HepG2 (cell line): ENCODE results near the gene PROS1. TPM values are rescaled to one million over a fixed set of nuclear protein-coding genes. Genes with fewer than 3 reads are reported as not detected.

ENCODE experiments used
- ATAC-seq: fragments of 200-7000 bp; cut with Tn5 transposase; 3 replicates; pipeline ENCODE4 v1.9.1; 2020; ENCODE audit warnings: mild to moderate bottlenecking, moderate library complexity
- BruUV-seq: library from RNA; stranded (reverse); fragments of 400-500 nt; replicated peaks from 2 replicates; lab custom pipeline; 2021; lab: Mats Ljungman, UMichigan
- CTCF ChIA-PET: fragments of 300-600 bp; formaldehyde crosslinking; extraction: SDS; loops from one replicate; lab custom pipeline; 2021; ENCODE audit warnings: low total read pairs, inconsistent platforms, low intra/inter-chr PET ratio; lab: Yijun Ruan, JAX
- POLR2A ChIA-PET: fragments of 350-600 bp; sonication (Branson Sonifier 250); formaldehyde crosslinking; loops from one replicate; lab custom pipeline; 2020; ENCODE audit warnings: antibody characterized with exemption, inconsistent platforms; lab: Yijun Ruan, JAX
- DNase-seq: peaks from one replicate; pipeline ENCODE4 v3.0.0-alpha.2; 2015; ENCODE audit warnings: low spot score
- FAIRE-seq: peaks from 3 replicates; lab custom pipeline; 2011; peaks lifted over from hg19 to GRCh38; lab: Jason Lieb, UNC
- H2AFZ ChIP-seq: one replicate; pipeline ENCODE4 v1.6.1; 2011; ENCODE audit warnings: low read length, inconsistent platforms
- H3K27ac ChIP-seq: fragments of 300-600 bp; 3 replicates; pipeline ENCODE4 v1.8.0; 2011; ENCODE audit warnings: mixed run types, mild to moderate bottlenecking, mixed read lengths, low read length, inconsistent platforms; ENCODE audit not compliant: insufficient read depth; ENCODE audit errors: extremely low read length
- H3K27me3 ChIP-seq, 2 experiments: fragments of 200-600 bp in 1 of 2; 2 replicates in 1 of 2; 3 replicates in 1 of 2; pipeline versions ENCODE4 v1.6.0 to v1.8.0; 2011; ENCODE audit warnings: low read length in 2 of 2, mild to moderate bottlenecking in 2 of 2, moderate library complexity in 2 of 2, inconsistent platforms in 1 of 2; ENCODE audit not compliant: insufficient read depth in 2 of 2, control insufficient read depth in 1 of 2
- H3K36me3 ChIP-seq, 2 experiments: fragments of 200-600 bp in 1 of 2; replicated peaks in 1 of 2; 2 replicates in 1 of 2; 3 replicates in 1 of 2; pipeline versions ENCODE4 v1.5.1 to v1.8.0; 2011; ENCODE audit warnings: low read length in 2 of 2, inconsistent platforms in 1 of 2; ENCODE audit not compliant: insufficient read depth in 2 of 2, control insufficient read depth in 1 of 2
- H3K4me1 ChIP-seq: 2 replicates; pipeline ENCODE4 v1.5.1; 2012; ENCODE audit warnings: low read length, inconsistent platforms; ENCODE audit not compliant: insufficient read depth
- H3K4me2 ChIP-seq: 2 replicates; pipeline ENCODE4 v1.6.0; 2011; ENCODE audit warnings: low read depth, low read length, inconsistent platforms
- H3K4me3 ChIP-seq, 3 experiments: fragments of 200-600 bp in 1 of 3; sonication (generic), shearing (Covaris generic) in 1 of 3; replicated peaks in 1 of 3; 2 replicates each; pipeline ENCODE4 v1.5.1; 2011 to 2016; ENCODE audit warnings: low read length in 3 of 3, inconsistent platforms in 2 of 3, low read depth in 2 of 3, mild to moderate bottlenecking in 2 of 3, control low read depth in 1 of 3, mixed read lengths in 1 of 3; ENCODE audit not compliant: insufficient read depth in 1 of 3
- H3K79me2 ChIP-seq: one replicate; pipeline ENCODE4 v1.6.1; 2011; ENCODE audit warnings: low read length, inconsistent platforms; ENCODE audit not compliant: insufficient read depth
- H3K9ac ChIP-seq: 2 replicates; pipeline ENCODE4 v1.6.0; 2011; ENCODE audit warnings: mild to moderate bottlenecking, low read depth, low read length, inconsistent platforms; ENCODE audit not compliant: insufficient read depth
- H3K9me3 ChIP-seq: 2 replicates; pipeline ENCODE4 v1.5.1; 2012; ENCODE audit warnings: mild to moderate bottlenecking, low read length
- H4K20me1 ChIP-seq: 2 replicates; pipeline ENCODE4 v1.6.0; 2011; ENCODE audit warnings: inconsistent platforms, mild to moderate bottlenecking, low read length, moderate library complexity; ENCODE audit not compliant: insufficient read depth
- ATF6 ChIP-seq: sonication (generic); formaldehyde crosslinking; conservative IDR thresholded peaks from 2 replicates; pipeline ENCODE4 v1.4.0; 2020; ENCODE audit warnings: missing genetic modification reagents
- CBX2 ChIP-seq, 2 experiments: fragments of 200-600 bp in 1 of 2; sonication (generic); formaldehyde crosslinking in 1 of 2; IDR thresholded peaks; 2 replicates each; pipeline versions ENCODE4 v1.7.0 to v1.8.1; 2018 to 2022; ENCODE audit warnings: low read depth in 2 of 2, low read length in 1 of 2, mild to moderate bottlenecking in 1 of 2, missing genetic modification reagents in 1 of 2
- EED ChIP-seq: sonication (generic); formaldehyde crosslinking; IDR thresholded peaks from 2 replicates; pipeline ENCODE4 v1.5.0; 2020; ENCODE audit warnings: mild to moderate bottlenecking, missing genetic modification reagents
- JUN ChIP-seq: sonication (generic); formaldehyde crosslinking; IDR thresholded peaks from 2 replicates; pipeline ENCODE4 v1.4.0; 2020; ENCODE audit warnings: mild to moderate bottlenecking, missing genetic modification reagents
- ZNF142 ChIP-seq: sonication (generic); formaldehyde crosslinking; IDR thresholded peaks from 2 replicates; pipeline ENCODE4 v1.4.0; 2020; ENCODE audit warnings: missing genetic modification reagents
- ZNF264 ChIP-seq: sonication (generic); formaldehyde crosslinking; IDR thresholded peaks from 2 replicates; pipeline ENCODE4 v1.4.0; 2020; ENCODE audit warnings: missing genetic modification reagents
- ZNF3 ChIP-seq: IDR thresholded peaks from 2 replicates; pipeline ENCODE4 v1.7.0; 2017; ENCODE audit warnings: inconsistent platforms
- ZNF552 ChIP-seq: sonication (generic); formaldehyde crosslinking; IDR thresholded peaks from 2 replicates; pipeline ENCODE4 v1.9.0; 2022; ENCODE audit warnings: missing genetic modification reagents, mild to moderate bottlenecking, borderline replicate concordance
- ZNF572 ChIP-seq: sonication (generic); formaldehyde crosslinking; IDR thresholded peaks from 2 replicates; pipeline ENCODE4 v1.5.1; 2020; ENCODE audit warnings: mild to moderate bottlenecking, missing genetic modification reagents
- WGBS: methylation state at CpG from one replicate; pipeline ENCODE4 v1.1.6; 2017; ENCODE audit warnings: low lambda C conversion rate; 5-methylcytosine and 5-hydroxymethylcytosine counted together
- in situ Hi-C: cut with HindIII; loops from 2 replicates; pipeline ENCODE4 v1.10.0; 2017; ENCODE audit warnings: low pct_unique_long_range_greater_than_20kb; ENCODE audit not compliant: extremely low pct_ligation_motif_present
- intact Hi-C: fragments of 100-400 bp; cut with micrococcal nuclease; formaldehyde crosslinking; loops from one replicate; pipeline ENCODE4 v1.10.0; 2022; ENCODE audit not compliant: unreplicated experiment
- polyA plus RNA-seq, 8 experiments: library from polyadenylated mRNA; depleted of rRNA in 3 of 8; stranded (reverse) in 7 of 8; unstranded in 1 of 8; fragments of >200 nt; fragmentation: Illumina TruSeq in 4 of 8; extraction: Trizol in 4 of 8; gene quantifications; 2 replicates each; pipeline versions ENCODE4 v1.2.1 to v1.2.3, GENCODE V29; 2011 to 2016; ENCODE audit warnings: low read depth in 4 of 8, missing spikeins in 1 of 8, mixed read lengths in 1 of 8; ENCODE audit not compliant: insufficient read depth in 1 of 8
- total RNA-seq, 5 experiments: library from RNA; depleted of rRNA; stranded (reverse); fragments of >200 nt; fragmentation: Illumina TruSeq; extraction: Trizol; gene quantifications; 2 replicates each; pipeline ENCODE4 v1.2.3, GENCODE V29; 2016; ENCODE audit warnings: low read depth in 1 of 5
- TF ChIP-seq, protein P1 (sequence below): sonication (generic); formaldehyde crosslinking; IDR thresholded peaks from 2 replicates; pipeline ENCODE4 v1.5.1; 2020; ENCODE audit warnings: missing genetic modification reagents, mild to moderate bottlenecking, borderline replicate concordance

Gene PROS1
- total and polyA plus RNA-seq, 2 of the 13 experiments (the other 11 are each of a cell fraction or from before 2014, with no cell fraction given), result 63.8 to 76.8 TPM

DNA sequence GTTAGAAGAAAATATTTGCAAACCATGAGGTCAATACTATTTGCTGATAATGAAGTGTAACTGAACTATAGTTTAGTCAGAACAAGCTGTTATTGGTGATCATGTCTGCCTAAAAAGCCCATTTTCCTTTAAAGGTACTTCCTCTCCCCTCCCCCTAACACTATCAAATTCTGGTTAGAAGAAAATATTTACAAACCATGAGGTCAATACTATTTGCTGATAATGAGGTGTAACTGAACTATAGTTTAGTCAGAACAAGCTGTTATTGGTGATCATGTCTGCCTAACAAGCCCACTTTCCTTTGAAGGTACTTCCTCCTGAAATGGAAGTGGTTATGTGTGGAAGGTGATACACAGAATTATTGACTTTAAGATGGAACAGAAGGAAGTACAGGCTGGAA is 46.9 kb downstream of the PROS1 start:
- no peak for TF ChIP-seq ZNF264 (CRISPR knock-in tag)
- TF ChIP-seq ZNF3 (CRISPR knock-in tag), result no peak
- TF ChIP-seq EED (CRISPR knock-in tag), result no peak
- TF ChIP-seq ZNF572 (CRISPR knock-in tag), result no peak
- no peak for TF ChIP-seq ZNF552 (CRISPR knock-in tag)
- ChIA-PET POLR2A (no interaction called here), CTCF (no interaction called here)
- no TSS peak for BruUV-seq
- no peak for FAIRE-seq
- H3K4me2 ChIP-seq, result no peak overlapping the region
- no peaks in the 10 kb centered on the region for H3K9me3 ChIP-seq
- intact Hi-C loops, result no loop called here
- no peak overlapping the region for H3K27ac ChIP-seq
- no peaks in the 10 kb centered on the region for H3K79me2 ChIP-seq
- no peak for DNase-seq
- H3K27me3 ChIP-seq, result no peaks in the 10 kb centered on the region
- ATAC-seq, result no peak
- no peak overlapping the region for H3K4me3 ChIP-seq
- no peak overlapping the region for H3K9ac ChIP-seq
- H3K4me1 ChIP-seq, result no peaks in the 10 kb centered on the region
- H4K20me1 ChIP-seq, result no peaks in the 10 kb centered on the region
- in situ Hi-C loops, result no loop called here
- peaks cover 0 to 5% of the 10 kb centered on the region in 2 experiments; a peak in 1 of 5 replicates for H3K36me3 ChIP-seq
- no peak overlapping the region for H2AFZ ChIP-seq

- CTCF ChIA-PET, result no interaction called here
- Histone ChIP-seq H3K4me2 (no peak overlapping the region), H3K4me3 (no peak overlapping the region), H4K20me1 (no peaks in the 10 kb centered on the region), H3K36me3 (peaks cover 0 to 5% of the 10 kb centered on the region in 2 experiments; a peak in 1 of 5 replicates), H3K4me1 (no peaks in the 10 kb centered on the region), H3K27ac (no peak overlapping the region), H3K9me3 (no peaks in the 10 kb centered on the region), H2AFZ (no peak overlapping the region), H3K79me2 (no peaks in the 10 kb centered on the region), H3K9ac (no peak overlapping the region), H3K27me3 (no peaks in the 10 kb centered on the region)
- no TSS peak for BruUV-seq
- DNase-seq (no peak), FAIRE-seq (no peak), ATAC-seq (no peak)
- in situ Hi-C loops (no loop called here), intact Hi-C loops (loop anchor here (5.0 kb wide), 1 partner anchor 48 kb away; the partner anchor contains the start of gene PROS1)
- POLR2A ChIA-PET, result no interaction called here
- no peak for TF ChIP-seq ZNF142
- no peak for TF ChIP-seq JUN (CRISPR knock-in tag)
- TF ChIP-seq ATF6 (CRISPR knock-in tag), result no peak
- TF ChIP-seq, protein P1, sequence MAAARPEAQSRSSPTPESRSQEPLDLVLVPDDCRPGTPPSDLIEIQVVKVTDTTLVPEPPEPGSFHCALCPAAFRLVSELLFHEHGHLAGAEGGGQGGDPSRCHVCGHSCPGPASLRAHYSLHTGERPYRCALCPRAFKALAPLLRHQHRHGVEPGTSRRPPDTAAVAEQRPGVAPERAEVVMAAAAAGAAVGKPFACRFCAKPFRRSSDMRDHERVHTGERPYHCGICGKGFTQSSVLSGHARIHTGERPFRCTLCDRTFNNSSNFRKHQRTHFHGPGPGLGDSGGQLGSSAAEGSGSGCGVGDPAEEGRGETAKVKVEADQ, result no peak
- TF ChIP-seq CBX2 (IDR thresholded peaks at IDR 0.05; ENCODE audit: low read depth, low read length), result no peak
- TF ChIP-seq CBX2 (CRISPR knock-in tag; IDR thresholded peaks at IDR 0.05; ENCODE audit: low read depth), result no peak
- WGBS, result 95% methylated on average over 2 of the region's 2 CpGs
Measured at GRCh38 chr3:93924491-93924890, 49.2 kb downstream of the PROS1 start.
